Thymus (tissue), 11 donors: ENCODE results near the gene CRABP2. TPM values are rescaled to one million over a fixed set of nuclear protein-coding genes. Genes with fewer than 3 reads are reported as not detected.

Experiments used
- DNase-seq, 9 donors: peaks; one replicate each; pipeline ENCODE4 v3.0.0-alpha.2; 2013; ENCODE audit warnings: low spot score in 9 of 9, low read depth in 6 of 9, missing footprints in 1 of 9
- H3K27ac ChIP-seq, 2 donors: one replicate each; pipeline ENCODE4 v1.5.1; 2013; ENCODE audit warnings: control low read depth in 1 of 2, low read depth in 1 of 2, low read length in 1 of 2, mild to moderate bottlenecking in 1 of 2, moderate library complexity in 1 of 2
- H3K27me3 ChIP-seq, 2 donors: one replicate each; pipeline ENCODE4 v1.5.1; 2013; ENCODE audit warnings: low read length in 1 of 2; ENCODE audit not compliant: control insufficient read depth in 2 of 2, insufficient read depth in 1 of 2
- H3K36me3 ChIP-seq, 2 donors: one replicate each; pipeline ENCODE4 v1.5.1; 2013; ENCODE audit warnings: low read length in 1 of 2, mild to moderate bottlenecking in 1 of 2, moderate library complexity in 1 of 2; ENCODE audit not compliant: control insufficient read depth in 2 of 2, insufficient read depth in 2 of 2
- H3K4me1 ChIP-seq, 2 donors: one replicate each; pipeline ENCODE4 v1.5.1; 2013; ENCODE audit warnings: low read length in 2 of 2; ENCODE audit not compliant: control insufficient read depth in 2 of 2, insufficient read depth in 2 of 2
- H3K4me3 ChIP-seq, 2 donors: one replicate each; pipeline ENCODE4 v1.5.1; 2013; ENCODE audit warnings: low read length in 2 of 2, control low read depth in 1 of 2, mild to moderate bottlenecking in 1 of 2
- H3K9me3 ChIP-seq, 2 donors: one replicate each; pipeline ENCODE4 v1.5.1; 2013; ENCODE audit warnings: low read length in 1 of 2, mild to moderate bottlenecking in 1 of 2; ENCODE audit not compliant: control insufficient read depth in 2 of 2, insufficient read depth in 1 of 2
- WGBS: extraction: QIAGEN DNeasy Blood & Tissue Kit; methylation state at CpG from one replicate; pipeline ENCODE4 v1.1.7; 2013; 5-methylcytosine and 5-hydroxymethylcytosine counted together
- polyA plus RNA-seq: library from polyadenylated mRNA; stranded (reverse); fragments of 200-250 nt; gene quantifications from one replicate; pipeline ENCODE4 v1.2.3, GENCODE V29; 2013
- total RNA-seq: library from RNA; stranded (reverse); fragments of 120-200 nt; gene quantifications from one replicate; pipeline ENCODE4 v1.2.4, GENCODE V29; 2013
- donor health status: healthy.

CRABP2 gene
- total and polyA plus RNA-seq, 2 donors: 20.7 to 75.0 TPM

- Histone ChIP-seq H3K27ac (no peak overlapping the region), H3K27me3 (no peaks in the 10 kb centered on the region), H3K9me3 (no peaks in the 10 kb centered on the region), H3K36me3 (peaks cover 22% of the 10 kb centered on the region in 2 donors), H3K4me3 (no peak overlapping the region), H3K4me1 (peaks cover 0 to 3% of the 10 kb centered on the region in 2 donors)
- DNase-seq: no peak
- 96% methylated on average over 4 of the region's 4 CpGs for WGBS
Observed at GRCh38 chr1:156717351-156717750, 12.0 kb upstream of the CRABP2 start.

- H3K27me3 ChIP-seq: peaks cover 0 to 3% of the 10 kb centered on the region in 2 donors
- no peak overlapping the region for H3K27ac ChIP-seq
- WGBS: 96% methylated on average over 3 of the region's 3 CpGs
- DNase-seq: no peak
- H3K9me3 ChIP-seq: no peaks in the 10 kb centered on the region
- H3K4me3 ChIP-seq: no peak overlapping the region
- peaks cover 5 to 9% of the 10 kb centered on the region in 2 donors for H3K36me3 ChIP-seq
- H3K4me1 ChIP-seq: peaks cover 0 to 7% of the 10 kb centered on the region in 2 donors
Observed at GRCh38 chr1:156714830-156715229, 9.4 kb upstream of the CRABP2 start.

GRCh38 chr1:156712626-156713025 is 7.2 kb upstream of the CRABP2 start:
- 84% methylated on average over 3 of the region's 3 CpGs for WGBS
- no peak for DNase-seq
- no peak overlapping the region for H3K27ac ChIP-seq
- peaks cover 0 to 14% of the 10 kb centered on the region in 2 donors for H3K4me1 ChIP-seq
- H3K36me3 ChIP-seq: peaks cover 4% of the 10 kb centered on the region in 2 donors
- no peak overlapping the region for H3K4me3 ChIP-seq
- H3K27me3 ChIP-seq: peaks cover 0 to 18% of the 10 kb centered on the region in 2 donors
- H3K9me3 ChIP-seq: no peaks in the 10 kb centered on the region

GRCh38 chr1:156711011-156711817 is 5.8 kb upstream of the CRABP2 start:
- no peak for DNase-seq
- Histone ChIP-seq H3K4me3 (no peak overlapping the region), H3K4me1 (peaks cover 4 to 28% of the 10 kb centered on the region in 2 donors), H3K9me3 (peaks cover 0 to 4% of the 10 kb centered on the region in 2 donors), H3K27me3 (peaks cover 2 to 33% of the 10 kb centered on the region in 2 donors), H3K27ac (no peak overlapping the region), H3K36me3 (peaks cover 4% of the 10 kb centered on the region in 2 donors)
- WGBS: 97% methylated on average over 9 of the region's 9 CpGs

- peaks cover 0 to 5% of the 10 kb centered on the region in 2 donors for H3K9me3 ChIP-seq
- peaks cover 8 to 45% of the 10 kb centered on the region in 2 donors for H3K27me3 ChIP-seq
- 87% methylated on average over 11 of the region's 11 CpGs for WGBS
- H3K27ac ChIP-seq: no peak overlapping the region
- peaks cover 12 to 40% of the 10 kb centered on the region in 2 donors for H3K4me1 ChIP-seq
- H3K36me3 ChIP-seq: peaks cover 0 to 4% of the 10 kb centered on the region in 2 donors
- no peak for DNase-seq
- H3K4me3 ChIP-seq: no peak overlapping the region
Observed at GRCh38 chr1:156709757-156710489, 4.5 kb upstream of the CRABP2 start.

- Histone ChIP-seq H3K9me3 (peaks cover 0 to 5% of the 10 kb centered on the region in 2 donors), H3K27me3 (peaks cover 14 to 54% of the 10 kb centered on the region in 2 donors), H3K27ac (no peak overlapping the region), H3K4me3 (no peak overlapping the region), H3K4me1 (peaks cover 14 to 44% of the 10 kb centered on the region in 2 donors), H3K36me3 (peaks cover 0 to 4% of the 10 kb centered on the region in 2 donors)
- 89% methylated on average over 4 of the region's 4 CpGs for WGBS
- DNase-seq: no peak
Observed at GRCh38 chr1:156709031-156709430, 3.6 kb upstream of the CRABP2 start.

- H3K4me1 ChIP-seq: peaks cover 14 to 44% of the 10 kb centered on the region in 2 donors
- no peak for DNase-seq
- H3K4me3 ChIP-seq: no peak overlapping the region
- 66% methylated on average over 4 of the region's 4 CpGs for WGBS
- peaks cover 0 to 4% of the 10 kb centered on the region in 2 donors for H3K36me3 ChIP-seq
- H3K9me3 ChIP-seq: peaks cover 0 to 5% of the 10 kb centered on the region in 2 donors
- peaks cover 18 to 62% of the 10 kb centered on the region in 2 donors for H3K27me3 ChIP-seq
- H3K27ac ChIP-seq: no peak overlapping the region
Observed at GRCh38 chr1:156708218-156708661, 2.9 kb upstream of the CRABP2 start.

GRCh38 chr1:156707417-156708217 is 2.2 kb upstream of the CRABP2 start:
- no peak for DNase-seq
- 68% methylated on average over 8 of the region's 8 CpGs for WGBS
- peaks cover 14 to 44% of the 10 kb centered on the region in 2 donors for H3K4me1 ChIP-seq
- H3K9me3 ChIP-seq: peaks cover 0 to 5% of the 10 kb centered on the region in 2 donors
- peaks cover 22 to 68% of the 10 kb centered on the region in 2 donors for H3K27me3 ChIP-seq
- H3K4me3 ChIP-seq: no peak overlapping the region
- peaks cover 0 to 4% of the 10 kb centered on the region in 2 donors for H3K36me3 ChIP-seq
- H3K27ac ChIP-seq: peak overlapping the region in 1 of 2 donors; percentile 55
